ENCODE measurements around the gene CFAP70.

GRCh38 chr10:73262880-73263555 is 95.6 kb downstream of the CFAP70 start:
- TF ChIP-seq POLR2A (IDR thresholded peaks at IDR 0.05), result no peak
- no peak for TF ChIP-seq CTCF (IDR thresholded peaks at IDR 0.05)
